ENCODE data around the gene CENPK.

GRCh38 chr5:65483546-65484346, 79.2 kb downstream of the CENPK start:
- TF ChIP-seq CTCF (IDR thresholded peaks at IDR 0.05) (peak; percentile 63; the same call in 1 of the 2 replicates), POLR2AphosphoS5 (IDR thresholded peaks at IDR 0.05; ENCODE audit: low read depth, low read length) (no peak)

Measured in Panc1 (cell line).